IMR-90 (cell line): ENCODE data around the gene RIPOR3. TPM values are rescaled to one million over a fixed set of nuclear protein-coding genes. Genes with fewer than 3 reads are reported as not detected.
A peak's percentile ranks its signal among the peaks of the same experiment; 100 is the strongest.

Experiments used
- ATAC-seq: fragments of 200-7000 bp; cut with Tn5 transposase; 2 replicates; pipeline ENCODE4 v1.9.1; 2020; ENCODE audit warnings: low read depth, mild to moderate bottlenecking, moderate library complexity
- BruUV-seq: library from RNA; stranded (reverse); fragments of 400-500 nt; replicated peaks from 2 replicates; lab custom pipeline; 2021; lab: Mats Ljungman, UMichigan
- CTCF ChIA-PET: fragments of 300-600 bp; formaldehyde crosslinking; extraction: SDS; loops from one replicate; lab custom pipeline; 2021; ENCODE audit warnings: antibody characterized with exemption; lab: Yijun Ruan, JAX
- POLR2A ChIA-PET: fragments of 300-600 bp; sonication (Branson Sonifier 250); formaldehyde crosslinking; loops from one replicate; lab custom pipeline; 2022; ENCODE audit warnings: antibody characterized with exemption; ENCODE audit not compliant: unreplicated experiment; lab: Charles Lee
- DNase-seq: peaks from one replicate; pipeline ENCODE4 v3.0.0; 2013
- H2AFZ ChIP-seq: replicated peaks from 2 replicates; pipeline ENCODE3; 2013; ENCODE audit warnings: low read length, mild to moderate bottlenecking; ENCODE audit not compliant: poor library complexity
- H2AK5ac ChIP-seq: 2 replicates; pipeline ENCODE4 v1.6.1; 2013; ENCODE audit warnings: low read depth, low read length, inconsistent platforms
- H2AK9ac ChIP-seq: replicated peaks from 2 replicates; pipeline ENCODE3; 2013; ENCODE audit warnings: mild to moderate bottlenecking, low read depth, low read length, moderate library complexity; ENCODE audit not compliant: poor library complexity
- H2BK120ac ChIP-seq: 2 replicates; pipeline ENCODE4 v1.6.1; 2013; ENCODE audit warnings: low read depth, low read length, inconsistent platforms
- H2BK15ac ChIP-seq: 3 replicates; pipeline ENCODE4 v1.6.1; 2013; ENCODE audit warnings: low read depth, low read length, inconsistent platforms
- H2BK20ac ChIP-seq: 2 replicates; pipeline ENCODE4 v1.6.1; 2013; ENCODE audit warnings: low read depth, mild to moderate bottlenecking, inconsistent platforms, low read length, moderate library complexity
- H2BK5ac ChIP-seq: 2 replicates; pipeline ENCODE4 v1.6.1; 2013; ENCODE audit warnings: mild to moderate bottlenecking, low read depth, low read length, inconsistent platforms; ENCODE audit not compliant: poor library complexity, severe bottlenecking
- H3K14ac ChIP-seq: replicated peaks from 2 replicates; pipeline ENCODE4 v1.6.1; 2013; ENCODE audit warnings: low read depth, low read length, inconsistent platforms
- H3K18ac ChIP-seq: 2 replicates; pipeline ENCODE4 v1.6.1; 2013; ENCODE audit warnings: low read depth, low read length, control low read depth
- H3K23ac ChIP-seq: 2 replicates; pipeline ENCODE4 v1.6.1; 2013; ENCODE audit warnings: low read depth, low read length, inconsistent platforms
- H3K27ac ChIP-seq: 2 replicates; pipeline ENCODE4 v1.5.1; 2013; ENCODE audit warnings: mild to moderate bottlenecking, control low read depth, low read length; ENCODE audit not compliant: insufficient read depth
- H3K27me3 ChIP-seq: 2 replicates; pipeline ENCODE4 v1.6.1; 2013; ENCODE audit warnings: low read length; ENCODE audit not compliant: control insufficient read depth, insufficient read depth
- H3K36me3 ChIP-seq: 2 replicates; pipeline ENCODE4 v1.6.1; 2013; ENCODE audit warnings: low read length, mixed read lengths; ENCODE audit not compliant: control insufficient read depth, insufficient read depth
- H3K4ac ChIP-seq: 2 replicates; pipeline ENCODE4 v1.6.1; 2013; ENCODE audit warnings: low read depth, low read length, inconsistent platforms
- H3K4me1 ChIP-seq: 2 replicates; pipeline ENCODE4 v1.6.1; 2013; ENCODE audit warnings: low read length, mixed read lengths; ENCODE audit not compliant: control insufficient read depth, insufficient read depth
- H3K4me2 ChIP-seq: 2 replicates; pipeline ENCODE4 v1.6.1; 2013; ENCODE audit warnings: low read depth, mild to moderate bottlenecking, control low read depth, low read length, moderate library complexity
- H3K4me3 ChIP-seq: 2 replicates; pipeline ENCODE4 v1.5.1; 2013; ENCODE audit warnings: low read depth, mild to moderate bottlenecking, control low read depth, low read length, moderate library complexity; ENCODE audit not compliant: insufficient read depth
- H3K56ac ChIP-seq: 2 replicates; pipeline ENCODE4 v1.6.1; 2013; ENCODE audit warnings: low read length, inconsistent platforms; ENCODE audit not compliant: insufficient read depth; ENCODE audit errors: extremely low read depth
- H3K79me1 ChIP-seq, 2 experiments: 2 replicates each; pipeline ENCODE4 v1.6.1; 2013; ENCODE audit warnings: low read length in 2 of 2, inconsistent platforms in 1 of 2, low read depth in 1 of 2
- H3K9ac ChIP-seq: 2 replicates; pipeline ENCODE4 v1.6.1; 2013; ENCODE audit warnings: low read depth, low read length, control low read depth
- H3K9me1 ChIP-seq: 2 replicates; pipeline ENCODE4 v1.6.1; 2013; ENCODE audit warnings: low read length, inconsistent platforms; ENCODE audit not compliant: insufficient read depth
- H3K9me3 ChIP-seq: 2 replicates; pipeline ENCODE4 v1.6.1; 2013; ENCODE audit warnings: low read length; ENCODE audit not compliant: control insufficient read depth, insufficient read depth
- H4K20me1 ChIP-seq: 2 replicates; pipeline ENCODE4 v1.6.1; 2013; ENCODE audit warnings: low read length, inconsistent platforms; ENCODE audit not compliant: insufficient read depth
- H4K5ac ChIP-seq: 2 replicates; pipeline ENCODE4 v1.6.1; 2013; ENCODE audit warnings: mild to moderate bottlenecking, low read depth, low read length, control low read depth
- H4K8ac ChIP-seq, 2 experiments: 2 replicates each; pipeline ENCODE4 v1.6.1; 2013; ENCODE audit warnings: low read depth in 2 of 2, low read length in 2 of 2, control low read depth in 1 of 2, inconsistent platforms in 1 of 2
- H4K91ac ChIP-seq: 2 replicates; pipeline ENCODE4 v1.6.1; 2013; ENCODE audit warnings: low read depth, low read length, inconsistent platforms; ENCODE audit not compliant: insufficient read depth
- BHLHE40 ChIP-seq: fragments of 150-350 bp; IDR thresholded peaks from 2 replicates; pipeline ENCODE4 v1.6.1; 2016; ENCODE audit warnings: mild to moderate bottlenecking, low read depth, low read length
- CEBPB ChIP-seq: IDR thresholded peaks from 2 replicates; pipeline ENCODE4 v1.6.1; 2012; ENCODE audit warnings: low read depth, low read length, improper control_type of control experiment
- CHD1 ChIP-seq: IDR thresholded peaks from 2 replicates; pipeline ENCODE4 v1.6.1; 2012; ENCODE audit warnings: low read depth, low read length, improper control_type of control experiment
- CTCF ChIP-seq: conservative IDR thresholded peaks from 2 replicates; pipeline ENCODE4 v1.5.1; 2012; ENCODE audit warnings: mild to moderate bottlenecking, low read depth, low read length, improper control_type of control experiment
- ELK1 ChIP-seq: fragments of 150-350 bp; IDR thresholded peaks from 2 replicates; pipeline ENCODE4 v1.6.1; 2016; ENCODE audit warnings: low read depth, mild to moderate bottlenecking, low read length, moderate library complexity, borderline replicate concordance
- FOS ChIP-seq: fragments of 150-350 bp; IDR thresholded peaks from 2 replicates; pipeline ENCODE4 v1.6.1; 2016; ENCODE audit warnings: low read depth, low read length
- MAFK ChIP-seq: IDR thresholded peaks from 2 replicates; pipeline ENCODE4 v1.6.1; 2012; ENCODE audit warnings: low read depth, low read length, improper control_type of control experiment
- MAZ ChIP-seq: IDR thresholded peaks from 2 replicates; pipeline ENCODE4 v1.6.1; 2012; ENCODE audit warnings: low read depth, mild to moderate bottlenecking, low read length, improper control_type of control experiment, moderate library complexity, borderline replicate concordance
- MXI1 ChIP-seq: IDR thresholded peaks from 2 replicates; pipeline ENCODE4 v1.6.1; 2012; ENCODE audit warnings: low read depth, mild to moderate bottlenecking, low read length, moderate library complexity, borderline replicate concordance
- NFE2L2 ChIP-seq: fragments of 150-350 bp; IDR thresholded peaks from 2 replicates; pipeline ENCODE4 v1.6.1; 2016; ENCODE audit warnings: low read depth, mild to moderate bottlenecking, low read length
- POLR2A ChIP-seq: IDR thresholded peaks from 2 replicates; pipeline ENCODE4 v1.6.1; 2012; ENCODE audit warnings: mild to moderate bottlenecking, low read depth, low read length
- RAD21 ChIP-seq: IDR thresholded peaks from 2 replicates; pipeline ENCODE4 v1.6.1; 2012; ENCODE audit warnings: low read length, improper control_type of control experiment
- RFX5 ChIP-seq: IDR thresholded peaks from 2 replicates; pipeline ENCODE4 v1.8.0; 2012; ENCODE audit warnings: low read depth, mild to moderate bottlenecking, low read length, moderate library complexity
- SMC3 ChIP-seq: fragments of 150-350 bp; IDR thresholded peaks from 2 replicates; pipeline ENCODE4 v1.6.1; 2016; ENCODE audit warnings: low read depth, mild to moderate bottlenecking, antibody characterized with exemption, low read length, moderate library complexity
- USF2 ChIP-seq: fragments of 150-350 bp; IDR thresholded peaks from 2 replicates; pipeline ENCODE4 v1.6.1; 2017; ENCODE audit warnings: mild to moderate bottlenecking, antibody characterized with exemption, low read length, low read depth
- WGBS, 2 experiments: methylation state at CpG; one replicate each; pipeline versions ENCODE4 v1.1.5 to v1.1.7; 2013; ENCODE audit warnings: missing lambda C conversion rate in 2 of 2; ENCODE audit not compliant: insufficient read length in 1 of 2; ENCODE audit errors: extremely low coverage in 2 of 2; 5-methylcytosine and 5-hydroxymethylcytosine counted together
- dilution Hi-C: fragments of 300-500 bp; cut with HindIII; formaldehyde crosslinking; loops from one replicate; pipeline ENCODE4 v1.14.3; 2018; ENCODE audit warnings: low sequenced_read_pairs; ENCODE audit not compliant: unreplicated experiment
- in situ Hi-C: fragments of 300-500 bp; cut with MboI; formaldehyde crosslinking; loops from 3 replicates; pipeline ENCODE4 v1.14.3; 2019; ENCODE audit warnings: low sequenced_read_pairs, inconsistent platforms, mixed read lengths
- intact Hi-C: fragments of 100-400 bp; cut with micrococcal nuclease; formaldehyde crosslinking; loops from 2 replicates; pipeline ENCODE4 v1.10.0; 2022
- polyA plus RNA-seq, 3 experiments: library from polyadenylated mRNA; depleted of rRNA; stranded (reverse); fragments of >200 nt; gene quantifications; 2 replicates each; pipeline ENCODE4 v1.2.3, GENCODE V29; 2012; ENCODE audit warnings: low replicate concordance in 1 of 3
- total RNA-seq: library from RNA; depleted of rRNA; stranded (reverse); fragments of >200 nt; gene quantifications from 2 replicates; pipeline ENCODE4 v1.2.3, GENCODE V29; 2012

The RIPOR3 gene
- total and polyA plus RNA-seq, 2 of the 4 experiments (the other 2 are of a cell fraction): 0.54 to 1.7 TPM

- in situ Hi-C loops: no loop called here
- Histone ChIP-seq H2AK5ac (no peak overlapping the region), H2BK5ac (no peak overlapping the region), H3K36me3 (no peaks in the 10 kb centered on the region), H3K4me3 (peak overlapping the region; percentile 80), H2BK120ac (peak overlapping the region; percentile 4; the same call in 1 of the 2 replicates), H3K9me1 (peaks cover 16% of the 10 kb centered on the region), H3K27ac (peak overlapping the region; percentile 20; the same call in 1 of the 2 replicates), H3K14ac (peak overlapping the region; percentile 70), H3K23ac (no peak overlapping the region), H4K20me1 (no peaks in the 10 kb centered on the region), H2BK20ac (no peak overlapping the region), H3K79me1 (peaks cover 3 to 5% of the 10 kb centered on the region in 2 experiments; a peak in 1 of 4 replicates), H3K9ac (peak overlapping the region; percentile 47), H3K4ac (peak overlapping the region; percentile 73), H2AFZ (peak overlapping the region; percentile 97), H2BK15ac (no peak overlapping the region; the same call in 2 of the 3 replicates), H4K5ac (peak overlapping the region; percentile 45), H3K56ac (peak overlapping the region; percentile 14; the same call in 1 of the 2 replicates), H4K8ac (peak overlapping the region; percentile 58 to 76; a peak in 3 of 4 replicates), H3K4me1 (peaks cover 4% of the 10 kb centered on the region), H3K9me3 (no peaks in the 10 kb centered on the region), H3K18ac (0 out of 2 replicates have a peak overlapping the region, but pooled peaks have one; percentile 1), H4K91ac (peak overlapping the region; percentile 58; the same call in 1 of the 2 replicates), H3K4me2 (peak overlapping the region; percentile 87), H3K27me3 (peaks cover 3% of the 10 kb centered on the region; the same call in 1 of the 2 replicates), H2AK9ac (peak overlapping the region; percentile 90)
- WGBS, 2 experiments: 1% methylated on average over 25 of the region's 35 CpGs; no CpG with 5 or more reads in 1 of the 2 experiments
- intact Hi-C loops: loop anchor here (2.0 to 5.0 kb wide), 2 partner anchors 40 to 83 kb away; partner anchors contain the start of gene RIPOR3
- no peak for DNase-seq
- dilution Hi-C loops: no loop called here
- BruUV-seq: no TSS peak
- no peak for ATAC-seq
- TF ChIP-seq SMC3 (no peak), CTCF (no peak), FOS (no peak), NFE2L2 (no peak), RAD21 (no peak), ELK1 (no peak), MAFK (no peak), USF2 (no peak), MXI1 (no peak), POLR2A (no peak), MAZ (no peak), CHD1 (no peak), RFX5 (no peak), CEBPB (no peak), BHLHE40 (no peak)
- ChIA-PET CTCF (no interaction called here), POLR2A (interaction anchor here (0.7 kb wide), 1 partner anchor 19 kb away, joined by 3 read pairs; no protein-coding TSS in a partner anchor)
Observed at GRCh38 chr20:50730765-50731054, 39.4 kb upstream of the RIPOR3 start.
